Measurements from ENCODE around the gene ZMIZ2.

DNA sequence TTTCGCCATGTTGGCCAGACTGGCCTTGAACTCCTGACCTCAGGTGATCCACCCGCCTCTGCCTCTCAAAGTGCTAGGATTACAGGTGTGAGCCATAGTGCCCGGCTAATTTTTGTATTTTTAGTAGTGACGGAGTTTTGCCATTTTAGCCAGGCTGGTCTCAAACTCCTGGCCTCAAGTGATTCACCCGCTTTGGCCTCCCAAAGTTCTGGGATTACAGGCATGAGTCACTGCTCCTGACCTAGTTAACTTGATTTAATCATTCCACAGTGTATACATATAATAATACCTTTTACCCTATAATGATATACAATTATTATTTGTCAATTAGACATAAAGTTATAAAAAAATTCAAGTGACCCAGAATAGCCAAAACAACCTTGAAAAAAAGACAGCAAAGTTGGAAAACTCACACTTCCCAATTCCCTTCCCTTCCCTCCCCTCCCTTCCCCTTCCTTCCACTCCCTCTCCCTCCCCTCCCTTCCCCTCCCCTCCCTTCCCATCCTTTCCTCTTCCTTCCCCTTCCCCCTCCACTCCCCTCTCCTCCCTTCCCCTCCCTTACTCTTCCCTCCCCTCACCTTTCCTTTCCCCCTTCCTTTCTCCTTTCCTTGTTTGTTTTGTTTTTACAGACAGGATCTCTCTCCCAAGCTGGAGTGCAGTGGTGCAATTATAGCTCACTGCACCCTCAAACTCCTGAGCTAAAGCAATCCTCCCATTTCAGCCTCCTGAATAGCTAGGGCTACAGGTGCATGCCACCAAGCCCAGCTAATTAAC lies 14.8 kb upstream of the ZMIZ2 start:
- TF ChIP-seq ERF (CRISPR knock-in tag; IDR thresholded peaks at IDR 0.05) (no peak), RFX5 (IDR thresholded peaks at IDR 0.05; ENCODE audit: low read depth, low read length) (no peak), NFIC (IDR thresholded peaks at IDR 0.05) (no peak), ZNF354B (CRISPR knock-in tag; IDR thresholded peaks at IDR 0.05) (no peak), YY1 (IDR thresholded peaks at IDR 0.05; ENCODE audit: borderline replicate concordance in 1 of 3, control insufficient read depth in 1 of 3, extremely low read depth in 1 of 3, insufficient read depth in 3 of 3, insufficient read length in 1 of 3, insufficient replicate concordance in 2 of 3, low read depth in 1 of 3, low read length in 2 of 3) (no peak), KDM4B (IDR thresholded peaks at IDR 0.05; ENCODE audit: borderline replicate concordance in 2 of 2, low read depth in 1 of 2) (no peak), NBN (IDR thresholded peaks at IDR 0.05; ENCODE audit: low read depth) (no peak)
- TF ChIP-seq, protein P1, sequence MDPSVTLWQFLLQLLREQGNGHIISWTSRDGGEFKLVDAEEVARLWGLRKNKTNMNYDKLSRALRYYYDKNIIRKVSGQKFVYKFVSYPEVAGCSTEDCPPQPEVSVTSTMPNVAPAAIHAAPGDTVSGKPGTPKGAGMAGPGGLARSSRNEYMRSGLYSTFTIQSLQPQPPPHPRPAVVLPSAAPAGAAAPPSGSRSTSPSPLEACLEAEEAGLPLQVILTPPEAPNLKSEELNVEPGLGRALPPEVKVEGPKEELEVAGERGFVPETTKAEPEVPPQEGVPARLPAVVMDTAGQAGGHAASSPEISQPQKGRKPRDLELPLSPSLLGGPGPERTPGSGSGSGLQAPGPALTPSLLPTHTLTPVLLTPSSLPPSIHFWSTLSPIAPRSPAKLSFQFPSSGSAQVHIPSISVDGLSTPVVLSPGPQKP (CRISPR knock-in tag; IDR thresholded peaks at IDR 0.05), result no peak
